IPS-20b (cell line): ENCODE results near the gene NFKBIE.

Experiments
- H3K27ac ChIP-seq: one replicate; pipeline ENCODE4 v1.5.1; 2013; ENCODE audit warnings: low read length
- H3K27me3 ChIP-seq: 2 replicates; pipeline ENCODE4 v1.6.1; 2013; ENCODE audit warnings: mild to moderate bottlenecking, low read length, inconsistent platforms; ENCODE audit not compliant: insufficient read depth
- H3K36me3 ChIP-seq: 2 replicates; pipeline ENCODE4 v1.6.1; 2013; ENCODE audit warnings: low read depth, mild to moderate bottlenecking, inconsistent platforms, low read length, moderate library complexity; ENCODE audit not compliant: insufficient read depth
- H3K4me1 ChIP-seq: 2 replicates; pipeline ENCODE4 v1.6.1; 2013; ENCODE audit warnings: mild to moderate bottlenecking, control low read depth, inconsistent platforms, low read length, moderate library complexity; ENCODE audit not compliant: insufficient read depth
- H3K4me3 ChIP-seq: 2 replicates; pipeline ENCODE4 v1.5.1; 2013; ENCODE audit warnings: mild to moderate bottlenecking, low read length, inconsistent platforms
- H3K9ac ChIP-seq: 2 replicates; pipeline ENCODE4 v1.6.1; 2013; ENCODE audit warnings: low read depth, mild to moderate bottlenecking, inconsistent platforms, low read length, moderate library complexity
- H3K9me3 ChIP-seq: 2 replicates; pipeline ENCODE4 v1.6.1; 2013; ENCODE audit warnings: mild to moderate bottlenecking, low read depth, low read length, inconsistent platforms; ENCODE audit not compliant: insufficient read depth

The NFKBIE gene

DNA sequence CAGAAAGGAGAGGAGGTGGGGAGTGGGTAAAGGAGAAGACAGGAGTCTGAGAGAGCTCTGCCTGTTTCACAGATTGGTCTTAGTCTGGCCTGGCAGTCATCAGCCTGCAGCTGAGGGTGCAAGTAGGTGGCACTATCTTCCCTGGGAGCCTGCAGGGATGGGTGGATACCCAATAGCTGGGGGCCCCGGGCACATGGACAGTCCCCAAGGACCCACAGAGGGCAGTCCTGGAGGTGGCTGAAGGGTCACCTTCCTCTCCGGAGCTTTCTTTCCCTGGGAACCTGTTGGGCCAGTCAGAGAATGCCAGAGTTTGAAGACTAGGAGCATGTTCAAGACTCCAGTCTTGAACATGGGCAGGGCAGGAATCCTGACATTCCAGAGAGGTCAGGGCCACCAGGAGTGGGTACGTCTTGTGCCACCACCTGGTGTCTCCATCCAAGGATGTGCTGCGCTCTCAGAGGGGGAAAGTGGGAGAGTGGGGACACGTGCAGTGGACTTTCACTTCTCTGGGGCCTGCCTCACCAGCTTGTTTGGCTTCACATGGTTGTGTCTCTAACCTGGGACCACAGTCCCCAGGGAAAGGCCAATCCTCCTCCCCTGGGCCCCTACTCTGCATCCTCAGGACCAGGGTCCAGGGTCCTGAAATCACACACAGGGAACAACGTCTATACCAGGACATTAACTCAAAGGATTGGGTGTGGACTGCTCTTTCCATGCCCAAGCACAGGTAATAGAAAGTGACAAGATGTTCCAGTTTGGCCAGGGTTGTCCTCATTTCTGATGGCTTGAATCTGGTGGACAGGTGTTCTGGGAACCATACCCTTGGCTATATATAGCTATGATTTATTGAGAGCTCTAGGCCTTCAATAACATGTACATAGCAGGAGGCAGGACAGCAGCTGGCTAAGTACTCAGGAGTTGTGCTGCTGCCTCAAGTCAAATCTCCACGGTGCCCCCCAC, 29.8 kb upstream of the NFKBIE start:
- Histone ChIP-seq H3K27me3 (peaks cover 69% of the 10 kb centered on the region), H3K4me1 (no peaks in the 10 kb centered on the region; the same call in 1 of the 2 replicates), H3K36me3 (peaks cover 1% of the 10 kb centered on the region), H3K9me3 (no peaks in the 10 kb centered on the region), H3K9ac (no peak overlapping the region), H3K27ac (no peak overlapping the region), H3K4me3 (no peak overlapping the region)

DNA sequence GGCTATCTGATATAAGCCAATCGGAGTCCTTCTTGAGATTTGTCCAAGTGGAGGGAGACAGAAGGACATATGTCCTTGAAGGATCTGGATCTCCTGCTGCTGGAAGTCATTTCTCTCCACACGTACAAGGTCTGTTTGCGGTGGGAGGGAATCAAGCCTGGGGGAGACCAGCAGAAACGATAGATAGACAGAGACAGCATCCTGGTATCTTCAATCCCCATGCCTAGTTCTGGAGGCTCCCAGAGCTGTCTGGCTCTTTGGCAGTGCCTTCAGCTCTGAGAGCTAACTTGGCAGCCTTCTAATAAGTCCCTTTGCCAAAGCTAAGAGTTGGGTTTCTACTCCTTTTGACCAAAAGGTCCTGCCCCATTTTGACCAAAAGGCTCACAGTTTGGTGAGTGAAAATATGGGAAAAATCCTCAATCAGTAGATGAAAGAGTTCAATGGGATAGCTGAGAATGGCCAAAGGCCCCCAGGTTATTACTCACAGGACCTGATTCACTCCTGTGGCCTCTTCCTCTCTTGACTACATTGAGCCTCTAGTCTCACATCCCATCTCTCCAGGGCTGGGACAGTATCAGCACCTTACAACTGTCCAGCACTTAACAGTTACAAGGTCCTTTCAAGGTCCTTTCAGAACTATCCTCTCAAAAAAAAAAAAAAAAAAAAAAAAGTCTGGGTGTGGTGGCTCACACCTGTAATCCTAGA, 27.5 kb upstream of the NFKBIE start:
- Histone ChIP-seq H3K27ac (no peak overlapping the region), H3K9ac (no peak overlapping the region), H3K9me3 (no peaks in the 10 kb centered on the region), H3K27me3 (peaks cover 75% of the 10 kb centered on the region), H3K4me3 (no peak overlapping the region), H3K36me3 (no peaks in the 10 kb centered on the region), H3K4me1 (no peaks in the 10 kb centered on the region; the same call in 1 of the 2 replicates)

DNA sequence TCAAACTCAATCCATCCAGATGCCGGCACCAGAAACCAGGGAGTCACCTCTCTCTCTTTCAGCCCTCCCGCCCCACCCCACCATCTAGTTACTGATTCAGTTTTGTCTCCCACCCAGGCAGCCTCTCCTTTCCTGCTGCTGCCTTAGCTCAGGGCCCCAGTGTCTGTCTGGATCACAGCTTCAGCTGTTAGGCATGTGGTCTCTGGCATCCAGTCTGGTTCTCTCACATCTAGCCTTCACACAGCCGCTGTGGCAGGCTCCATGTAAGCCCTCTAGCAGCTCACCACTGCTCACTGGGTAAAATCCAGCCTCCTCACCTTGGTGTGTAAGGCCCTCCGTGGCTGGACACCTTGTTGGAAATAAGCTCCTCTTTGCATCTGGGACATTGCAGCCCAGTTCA, 26.5 kb upstream of the NFKBIE start:
- Histone ChIP-seq H3K9ac (no peak overlapping the region), H3K27me3 (peaks cover 76% of the 10 kb centered on the region), H3K4me3 (no peak overlapping the region), H3K9me3 (no peaks in the 10 kb centered on the region), H3K27ac (no peak overlapping the region), H3K4me1 (no peaks in the 10 kb centered on the region; the same call in 1 of the 2 replicates), H3K36me3 (no peaks in the 10 kb centered on the region)

DNA sequence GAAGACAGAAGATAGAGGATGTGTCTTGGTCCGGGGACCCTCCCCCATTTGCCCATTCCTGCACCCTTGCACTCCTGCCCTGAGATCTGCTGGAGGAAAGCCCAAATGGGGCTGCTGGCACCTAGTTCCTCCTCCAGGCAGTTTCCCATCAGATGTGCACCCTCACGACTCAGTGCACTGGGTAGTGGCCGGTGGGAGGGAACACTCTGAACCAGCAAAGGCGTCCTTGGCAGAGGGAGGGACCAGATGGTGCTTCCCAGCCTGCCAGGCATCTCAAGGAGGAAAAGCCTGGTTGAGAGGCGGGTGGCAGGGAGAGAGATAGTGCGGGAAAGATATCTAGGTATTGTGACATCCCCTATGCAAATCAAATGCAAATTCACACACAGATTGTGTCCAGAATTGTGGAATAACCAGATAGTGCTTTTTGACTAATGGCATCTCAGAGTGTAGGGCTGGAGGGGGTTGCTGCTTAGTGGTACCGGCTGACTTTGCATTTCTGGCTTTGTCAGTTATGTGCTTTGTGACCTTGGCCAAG, 24.4 kb upstream of the NFKBIE start:
- H3K27me3 ChIP-seq: peaks cover 74% of the 10 kb centered on the region

DNA sequence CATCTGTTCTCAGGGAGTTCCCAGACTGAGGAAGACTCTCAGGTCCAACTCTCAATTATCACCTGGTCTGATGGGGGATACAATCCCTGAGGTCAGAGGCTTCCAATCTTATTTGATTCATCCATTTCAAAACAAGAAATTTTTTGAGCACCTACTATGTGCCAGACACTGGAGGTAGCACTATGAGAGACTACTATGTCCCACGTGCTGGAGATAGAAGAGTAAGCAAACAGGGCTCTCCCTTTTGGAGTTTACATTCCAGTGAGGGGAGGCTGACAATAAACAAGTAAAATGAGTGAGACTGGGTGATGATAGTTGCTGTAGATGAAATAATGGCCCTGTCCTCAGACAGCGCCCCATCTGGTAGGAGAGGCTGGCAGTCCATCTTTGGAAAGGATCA, 21.4 kb upstream of the NFKBIE start:
- Histone ChIP-seq H3K36me3 (no peaks in the 10 kb centered on the region), H3K4me3 (no peak overlapping the region), H3K4me1 (no peaks in the 10 kb centered on the region), H3K9me3 (no peaks in the 10 kb centered on the region), H3K9ac (no peak overlapping the region), H3K27me3 (peaks cover 86% of the 10 kb centered on the region), H3K27ac (no peak overlapping the region)

More for the DNA sequence above, 24.4 kb upstream of the NFKBIE start:
- Histone ChIP-seq H3K4me1 (no peaks in the 10 kb centered on the region), H3K4me3 (no peak overlapping the region), H3K36me3 (no peaks in the 10 kb centered on the region), H3K27ac (no peak overlapping the region), H3K9ac (no peak overlapping the region), H3K9me3 (no peaks in the 10 kb centered on the region)

DNA sequence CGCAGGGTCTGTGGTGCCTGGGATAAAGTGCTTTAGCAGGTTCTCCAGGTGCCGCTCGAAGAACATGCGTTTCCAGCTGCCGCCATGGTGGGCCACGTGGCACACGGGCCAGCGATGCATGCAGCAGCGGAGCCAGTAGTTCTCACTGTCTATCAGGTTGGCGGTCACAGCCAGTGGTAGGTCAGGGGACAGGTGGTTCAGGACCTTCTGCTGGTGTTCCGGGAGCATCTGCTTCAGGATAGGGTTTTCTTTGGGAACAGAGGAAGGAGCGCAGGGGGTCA, 20.9 kb upstream of the NFKBIE start:
- Histone ChIP-seq H3K9ac (no peak overlapping the region), H3K4me3 (no peak overlapping the region), H3K4me1 (no peaks in the 10 kb centered on the region), H3K9me3 (no peaks in the 10 kb centered on the region), H3K27me3 (peaks cover 81% of the 10 kb centered on the region), H3K27ac (no peak overlapping the region), H3K36me3 (no peaks in the 10 kb centered on the region)

DNA sequence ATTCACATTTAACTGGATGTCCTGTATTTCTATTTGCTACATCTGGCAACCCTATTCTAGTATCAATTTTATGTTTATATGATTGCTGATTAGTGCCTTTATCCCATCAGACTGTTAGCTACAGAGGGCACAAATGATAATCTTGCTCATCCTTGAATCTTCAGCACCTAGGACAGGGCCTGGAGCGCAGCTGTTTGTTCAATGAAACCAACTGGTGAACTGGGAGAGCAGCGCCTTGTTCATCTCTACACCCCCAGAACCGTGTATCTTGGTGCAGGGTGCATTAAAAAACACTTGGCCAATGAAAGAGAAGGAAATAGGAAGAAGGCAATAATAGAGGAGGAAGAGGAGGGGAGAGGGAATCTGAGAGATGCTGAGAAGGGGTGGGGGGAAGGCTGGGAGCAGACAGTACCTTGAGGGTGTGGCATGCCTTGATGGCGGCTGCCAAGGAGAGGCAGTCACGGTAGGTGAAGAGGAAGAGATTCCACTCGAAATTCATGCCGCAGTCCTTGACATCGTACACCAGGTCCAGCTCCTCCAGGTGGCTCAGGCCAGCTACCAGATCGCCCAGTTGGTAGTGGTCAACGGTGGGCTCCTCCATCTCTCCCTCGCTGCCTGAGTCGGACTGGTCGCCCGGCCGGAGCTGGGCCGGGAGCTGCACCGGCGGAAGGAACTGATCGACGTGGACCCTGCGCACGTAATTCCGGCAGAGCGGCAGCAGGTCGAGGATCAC, 20.4 kb upstream of the NFKBIE start:
- no peak overlapping the region for H3K9ac ChIP-seq
- H3K4me1 ChIP-seq: no peaks in the 10 kb centered on the region
- no peaks in the 10 kb centered on the region for H3K9me3 ChIP-seq
- no peak overlapping the region for H3K27ac ChIP-seq
- peaks cover 76% of the 10 kb centered on the region for H3K27me3 ChIP-seq
- H3K4me3 ChIP-seq: no peak overlapping the region
- H3K36me3 ChIP-seq: no peaks in the 10 kb centered on the region

DNA sequence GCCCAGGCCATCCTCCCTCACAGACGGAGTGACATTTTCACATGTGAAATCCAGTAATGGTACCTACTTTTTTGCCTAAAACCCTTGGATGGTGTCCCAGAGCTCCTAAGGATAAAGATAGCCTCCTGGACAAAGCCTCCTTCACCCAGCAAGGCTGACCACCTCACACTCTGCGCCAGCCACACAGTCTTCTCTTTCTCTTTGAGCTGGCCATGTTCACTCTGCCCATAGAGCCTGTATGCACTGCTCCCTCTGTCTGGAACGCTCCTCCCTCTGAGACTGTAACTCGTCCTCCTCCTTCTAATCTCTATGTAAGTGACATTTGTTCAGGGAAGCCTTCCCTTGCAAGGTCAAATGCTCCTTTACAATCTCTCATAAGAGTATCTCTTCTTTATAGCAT, 19.5 kb upstream of the NFKBIE start:
- H3K27ac ChIP-seq: no peak overlapping the region
- H3K36me3 ChIP-seq: no peaks in the 10 kb centered on the region
- H3K9me3 ChIP-seq: no peaks in the 10 kb centered on the region
- H3K4me3 ChIP-seq: no peak overlapping the region
- H3K27me3 ChIP-seq: peaks cover 71% of the 10 kb centered on the region
- no peaks in the 10 kb centered on the region for H3K4me1 ChIP-seq
- no peak overlapping the region for H3K9ac ChIP-seq

DNA sequence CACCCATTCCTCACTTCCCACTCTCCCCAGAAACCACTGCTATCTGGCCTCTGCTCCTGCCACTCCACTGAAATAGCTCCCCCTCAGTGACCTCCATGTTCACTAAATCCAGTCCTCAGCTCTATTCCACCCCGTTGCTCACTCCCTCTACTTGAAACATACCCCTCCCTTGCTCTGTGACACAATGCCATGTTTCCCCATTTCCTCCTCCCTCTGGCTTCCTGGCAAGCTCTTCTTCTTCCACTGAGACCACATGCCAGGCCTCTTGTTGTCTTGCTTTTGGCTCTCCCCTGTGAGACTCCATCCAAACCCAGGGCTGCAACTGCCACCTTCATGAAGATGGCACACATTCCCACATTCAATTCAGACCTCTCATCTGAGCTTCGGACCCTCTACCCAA, 18.8 kb upstream of the NFKBIE start:
- peaks cover 73% of the 10 kb centered on the region for H3K27me3 ChIP-seq
- no peaks in the 10 kb centered on the region for H3K36me3 ChIP-seq
- H3K9ac ChIP-seq: no peak overlapping the region
- no peak overlapping the region for H3K4me3 ChIP-seq
- H3K4me1 ChIP-seq: no peaks in the 10 kb centered on the region
- no peaks in the 10 kb centered on the region for H3K9me3 ChIP-seq
- no peak overlapping the region for H3K27ac ChIP-seq

DNA sequence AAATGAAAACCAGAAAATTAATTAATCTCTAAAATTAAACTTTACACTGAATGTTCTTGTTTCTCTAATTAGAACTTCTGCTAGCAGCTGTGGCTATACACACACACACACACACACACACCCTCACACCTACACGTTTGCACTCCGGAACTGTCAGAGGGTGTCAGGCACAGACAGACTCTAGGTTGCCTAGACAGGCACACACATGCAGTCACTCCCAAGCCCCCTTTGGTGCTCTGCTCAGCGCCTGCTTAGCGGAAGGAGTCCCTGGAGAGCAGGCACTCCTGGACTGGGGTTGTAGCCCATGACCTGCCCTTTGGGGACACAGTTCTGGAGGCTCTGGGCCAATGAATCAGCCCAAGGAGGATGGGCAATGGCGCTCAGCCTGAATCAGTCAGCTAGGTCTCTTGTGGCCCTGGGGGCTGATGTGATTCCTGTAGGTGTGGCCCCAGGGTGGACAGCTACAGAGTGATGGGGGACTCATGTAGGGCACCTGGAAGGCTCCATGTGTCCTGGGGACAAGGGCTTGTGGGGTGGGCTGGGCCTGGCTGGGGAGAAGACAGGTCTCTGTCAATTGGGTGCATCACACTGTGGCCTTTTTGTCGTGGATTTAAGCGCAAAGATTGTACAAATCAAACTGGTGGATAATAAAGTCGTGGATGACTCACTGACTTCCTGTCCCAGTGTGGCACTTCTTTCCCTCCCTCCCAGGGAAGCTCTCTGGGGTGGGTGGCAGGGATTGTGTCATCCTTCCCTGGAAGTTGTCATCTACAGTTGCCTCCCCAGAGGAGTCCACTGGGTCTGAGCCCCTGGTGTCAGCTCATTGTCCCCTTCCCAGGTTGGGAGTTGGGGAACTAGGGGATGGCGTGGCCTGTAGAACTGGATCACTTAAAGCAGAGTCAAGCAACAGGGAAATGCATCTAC, 13.7 kb upstream of the NFKBIE start:
- no peaks in the 10 kb centered on the region for H3K4me1 ChIP-seq
- peaks cover 76% of the 10 kb centered on the region for H3K27me3 ChIP-seq
- H3K9me3 ChIP-seq: no peaks in the 10 kb centered on the region
- no peak overlapping the region for H3K27ac ChIP-seq
- H3K4me3 ChIP-seq: no peak overlapping the region
- no peaks in the 10 kb centered on the region for H3K36me3 ChIP-seq
- no peak overlapping the region for H3K9ac ChIP-seq

DNA sequence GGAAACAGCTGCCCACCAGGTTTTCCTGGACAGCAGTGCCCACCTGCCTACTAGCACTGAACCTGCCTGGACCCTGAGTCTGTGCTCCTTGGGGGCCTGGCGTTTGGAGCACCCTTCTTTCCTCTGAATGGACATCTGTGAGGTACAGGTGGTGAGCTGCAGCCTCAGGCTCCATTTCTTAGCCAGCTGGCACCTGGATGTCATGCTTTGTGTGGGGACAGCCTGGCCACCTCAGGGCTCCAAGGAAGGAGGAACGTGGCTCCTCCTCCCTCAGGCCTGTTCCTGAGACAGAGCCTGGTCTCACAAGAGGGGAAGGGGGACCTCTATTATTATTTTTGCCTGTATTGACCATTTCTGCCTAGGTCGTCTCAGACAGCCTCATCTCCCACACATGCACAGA, 13.0 kb upstream of the NFKBIE start:
- H3K27ac ChIP-seq: no peak overlapping the region
- H3K27me3 ChIP-seq: peaks cover 72% of the 10 kb centered on the region
- H3K4me1 ChIP-seq: no peaks in the 10 kb centered on the region
- no peaks in the 10 kb centered on the region for H3K9me3 ChIP-seq
- H3K36me3 ChIP-seq: no peaks in the 10 kb centered on the region
- no peak overlapping the region for H3K9ac ChIP-seq
- no peak overlapping the region for H3K4me3 ChIP-seq
